Naive B cell (primary cell): ENCODE results near the gene DENR. TPM values are rescaled to one million over a fixed set of nuclear protein-coding genes. Genes with fewer than 3 reads are reported as not detected.
"Not testable (repeated sequence)": the region's sequence is repeated elsewhere in the genome, so short reads cannot be mapped to it uniquely, and the experiment has no call there.

Experiments used
- ATAC-seq, 2 donors: fragments of 150-1000 bp; cut with Tn5 transposase; 2 replicates each; pipeline ENCODE4 v1.10.0; 2021; ENCODE audit warnings: low read depth in 2 of 2, mild to moderate bottlenecking in 2 of 2, moderate library complexity in 2 of 2
- DNase-seq: peaks from one replicate; pipeline ENCODE4 v3.0.0; 2022
- H3K27ac Mint-ChIP-seq, 6 donors: one replicate each; pipeline ENCODE4 v1.8.0; 2020 to 2022; ENCODE audit warnings: mild to moderate bottlenecking in 6 of 6, mixed read lengths in 6 of 6, moderate library complexity in 5 of 6, inconsistent platforms in 2 of 6
- H3K27me3 Mint-ChIP-seq, 3 donors: one replicate each; pipeline ENCODE4 v1.8.0; 2021 to 2022; ENCODE audit warnings: mixed read lengths in 3 of 3, mild to moderate bottlenecking in 1 of 3
- H3K36me3 Mint-ChIP-seq, 2 donors: one replicate each; pipeline ENCODE4 v1.8.0; 2020 to 2022; ENCODE audit warnings: mixed read lengths in 2 of 2, inconsistent platforms in 1 of 2, mild to moderate bottlenecking in 1 of 2
- H3K4me1 Mint-ChIP-seq, 3 donors: one replicate each; pipeline ENCODE4 v1.8.0; 2020 to 2022; ENCODE audit warnings: mixed read lengths in 3 of 3, inconsistent platforms in 1 of 3, mild to moderate bottlenecking in 1 of 3, moderate library complexity in 1 of 3
- H3K4me3 Mint-ChIP-seq, 8 donors: one replicate each; pipeline ENCODE4 v1.8.0; 2020 to 2022; ENCODE audit warnings: mild to moderate bottlenecking in 8 of 8, mixed read lengths in 8 of 8, moderate library complexity in 8 of 8, inconsistent platforms in 2 of 8
- H3K9me3 Mint-ChIP-seq, 7 donors: one replicate each; pipeline ENCODE4 v1.8.0; 2020 to 2022; ENCODE audit warnings: mixed read lengths in 7 of 7, mild to moderate bottlenecking in 5 of 7, inconsistent platforms in 2 of 7, moderate library complexity in 1 of 7
- polyA plus RNA-seq, 6 donors: library from polyadenylated mRNA; unstranded; fragments of 300-500 nt; fragmentation: Illumina TruSeq; gene quantifications; one replicate each; pipeline ENCODE4 v1.2.3, GENCODE V29; 2021; ENCODE audit warnings: low read depth in 6 of 6

The DENR gene
- polyA plus RNA-seq, 6 donors from 2014 or later, result 67.0 to 103 (median 79.7) TPM

DNA sequence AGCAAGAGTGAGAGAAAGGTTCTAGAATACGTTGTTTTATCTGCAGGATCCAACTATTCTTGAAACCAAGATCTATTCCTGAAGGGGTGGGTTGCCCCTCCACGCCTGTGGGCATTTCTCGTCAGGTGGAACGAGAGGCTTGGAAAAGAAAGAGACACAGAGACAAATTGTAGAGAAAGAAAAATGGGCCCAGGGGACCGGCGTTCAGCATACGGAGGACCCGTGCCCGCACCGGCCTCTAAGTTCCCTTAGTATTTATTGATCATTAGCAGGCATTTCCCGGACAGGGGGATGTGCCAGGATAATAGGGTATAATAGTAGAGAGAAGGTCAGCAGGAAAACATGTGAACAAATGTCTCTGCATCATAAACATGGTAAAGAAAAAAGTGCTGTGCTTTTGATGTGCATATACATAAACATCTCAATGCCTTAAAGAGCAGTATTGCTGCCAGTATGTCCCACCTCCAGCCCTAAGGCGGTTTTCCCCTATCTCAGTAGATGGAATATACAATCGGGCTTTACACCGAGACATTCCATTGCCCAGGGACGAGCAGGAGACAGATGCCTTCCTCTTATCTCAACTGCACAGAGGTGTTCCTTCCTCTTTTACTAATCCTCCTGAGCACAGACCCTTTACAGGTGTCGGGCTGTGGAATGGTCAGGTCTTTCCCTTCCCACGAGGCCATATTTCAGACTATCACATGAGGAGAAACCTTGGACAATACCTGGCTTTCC lies 1.7 kb upstream of the DENR start:
- H3K36me3 Mint-ChIP-seq, result peaks cover 5 to 23% of the 10 kb centered on the region in 2 donors
- H3K27ac Mint-ChIP-seq, result peak overlapping the region in 5 of 6 donors; percentile 70 to 98 (median 89)
- H3K4me3 Mint-ChIP-seq, result peak overlapping the region; percentile 56 to 99 (median 94)
- not testable (repeated sequence) for ATAC-seq, H3K27me3 Mint-ChIP-seq, H3K9me3 Mint-ChIP-seq, DNase-seq
- H3K4me1 Mint-ChIP-seq, result peaks cover 34 to 39% (median 35%) of the 10 kb centered on the region in 3 donors

DNA sequence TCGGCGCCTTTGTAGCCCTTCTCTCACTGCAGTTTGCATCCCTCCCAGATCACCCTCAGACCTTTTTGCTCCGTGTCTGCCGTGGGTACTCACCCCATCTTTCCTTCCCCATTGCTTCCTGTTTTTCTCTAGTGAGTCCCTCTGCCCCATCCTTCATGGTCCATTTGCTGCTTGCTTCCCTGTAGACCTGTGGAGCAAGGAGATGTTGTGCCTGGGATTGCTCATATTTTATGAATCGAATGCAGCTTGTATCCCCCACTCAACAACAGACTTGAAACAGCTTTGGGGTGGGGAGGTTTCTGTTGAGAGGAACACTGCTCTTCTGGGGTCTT lies 661 bp downstream of the DENR start:
- DNase-seq (no peak), ATAC-seq (no peak)
- Mint-ChIP-seq H3K27ac (peak overlapping the region; percentile 92 to 99 (median 97)), H3K4me3 (peak overlapping the region; percentile 91 to 99 (median 96)), H3K4me1 (peaks cover 46 to 54% (median 52%) of the 10 kb centered on the region in 3 donors), H3K36me3 (peaks cover 18 to 42% of the 10 kb centered on the region in 2 donors), H3K9me3 (no peaks in the 10 kb centered on the region), H3K27me3 (no peaks in the 10 kb centered on the region)

DNA sequence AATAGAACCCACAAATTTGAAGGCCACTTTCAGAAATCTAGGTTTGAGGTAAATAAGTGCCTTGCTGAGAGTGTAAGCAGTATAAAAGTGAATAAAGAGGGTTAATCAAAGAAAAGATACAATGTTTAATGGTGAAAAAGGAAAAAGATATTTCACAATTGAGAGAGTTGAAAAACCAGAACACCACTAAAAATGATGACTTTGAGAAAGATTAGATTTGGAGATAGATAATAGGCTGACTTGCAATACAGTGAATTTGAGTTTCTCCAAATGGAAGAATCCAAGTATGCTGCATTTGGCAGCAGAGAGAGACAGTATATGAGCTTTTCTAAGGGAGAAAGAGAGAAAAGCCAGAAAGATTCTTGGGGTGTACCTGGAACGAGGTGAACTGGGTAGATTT lies 2.2 kb downstream of the DENR start:
- Mint-ChIP-seq H3K27ac (peak overlapping the region in 3 of 6 donors; percentile 27 to 98 (median 66)), H3K36me3 (peaks cover 18 to 42% of the 10 kb centered on the region in 2 donors), H3K27me3 (no peaks in the 10 kb centered on the region), H3K4me3 (peak overlapping the region in 4 of 8 donors; percentile 4 to 30 (median 22)), H3K4me1 (peaks cover 46 to 55% (median 54%) of the 10 kb centered on the region in 3 donors), H3K9me3 (no peaks in the 10 kb centered on the region)
- DNase-seq (no peak), ATAC-seq (no peak)

GRCh38 chr12:122757568-122757967 lies 4.9 kb downstream of the DENR start:
- ATAC-seq, result no peak
- Mint-ChIP-seq H3K9me3 (no peaks in the 10 kb centered on the region), H3K4me3 (peak overlapping the region in 1 of 8 donors; percentile 1), H3K27ac (peak overlapping the region in 3 of 6 donors; percentile 27 to 53 (median 44)), H3K4me1 (peaks cover 38 to 40% (median 38%) of the 10 kb centered on the region in 3 donors), H3K27me3 (no peaks in the 10 kb centered on the region), H3K36me3 (peaks cover 18 to 42% of the 10 kb centered on the region in 2 donors)
- no peak for DNase-seq

DNA sequence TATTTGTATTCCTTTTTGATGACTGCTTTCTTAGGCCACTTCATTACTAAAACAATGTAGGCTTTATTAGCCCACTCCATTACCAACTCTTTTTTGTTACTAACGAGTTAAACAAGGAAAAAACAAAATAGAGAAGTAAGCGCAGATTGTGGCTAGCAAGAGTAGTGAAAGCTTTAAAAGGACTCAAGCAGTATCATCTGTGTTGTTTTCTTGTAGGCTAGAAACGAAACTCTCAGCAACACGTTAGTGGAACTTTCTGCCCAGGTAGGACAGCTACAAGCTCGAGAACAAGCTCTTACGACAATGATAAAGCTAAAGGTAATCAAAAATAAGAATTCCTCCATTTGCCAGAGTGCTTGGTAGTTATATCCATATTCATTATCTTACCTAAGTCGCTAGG lies 32.9 kb downstream of the DENR start:
- H3K4me1 Mint-ChIP-seq, result no peaks in the 10 kb centered on the region
- no peaks in the 10 kb centered on the region for H3K9me3 Mint-ChIP-seq
- no peaks in the 10 kb centered on the region for H3K27me3 Mint-ChIP-seq
- peak overlapping the region in 1 of 6 donors; percentile 14 for H3K27ac Mint-ChIP-seq
- ATAC-seq (no peak), DNase-seq (no peak)
- no peak overlapping the region for H3K4me3 Mint-ChIP-seq
- no peaks in the 10 kb centered on the region for H3K36me3 Mint-ChIP-seq

DNA sequence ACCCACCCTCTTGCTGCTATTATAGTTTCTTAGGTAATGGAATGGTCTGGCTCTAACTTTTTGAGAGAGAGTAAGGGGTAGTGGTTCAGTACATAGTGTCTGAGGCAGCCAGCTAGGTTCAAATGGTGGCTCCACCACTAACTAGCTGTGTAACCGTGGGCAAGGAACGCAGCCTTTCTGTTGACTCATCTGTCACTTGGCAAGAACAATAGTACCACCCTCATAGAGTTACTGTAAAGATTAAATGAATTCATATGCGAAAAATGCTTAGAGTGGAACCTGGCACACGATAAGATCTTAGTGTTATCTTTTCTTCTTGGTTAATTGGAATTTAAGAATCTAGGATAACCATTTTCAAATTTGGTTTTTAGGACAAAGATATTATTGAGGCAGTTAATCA lies 35.8 kb downstream of the DENR start:
- H3K27me3 Mint-ChIP-seq, result no peaks in the 10 kb centered on the region
- no peaks in the 10 kb centered on the region for H3K36me3 Mint-ChIP-seq
- DNase-seq (no peak), ATAC-seq (no peak)
- H3K4me3 Mint-ChIP-seq, result no peak overlapping the region
- no peaks in the 10 kb centered on the region for H3K4me1 Mint-ChIP-seq
- peak overlapping the region in 1 of 6 donors; percentile 21 for H3K27ac Mint-ChIP-seq
- no peaks in the 10 kb centered on the region for H3K9me3 Mint-ChIP-seq

DNA sequence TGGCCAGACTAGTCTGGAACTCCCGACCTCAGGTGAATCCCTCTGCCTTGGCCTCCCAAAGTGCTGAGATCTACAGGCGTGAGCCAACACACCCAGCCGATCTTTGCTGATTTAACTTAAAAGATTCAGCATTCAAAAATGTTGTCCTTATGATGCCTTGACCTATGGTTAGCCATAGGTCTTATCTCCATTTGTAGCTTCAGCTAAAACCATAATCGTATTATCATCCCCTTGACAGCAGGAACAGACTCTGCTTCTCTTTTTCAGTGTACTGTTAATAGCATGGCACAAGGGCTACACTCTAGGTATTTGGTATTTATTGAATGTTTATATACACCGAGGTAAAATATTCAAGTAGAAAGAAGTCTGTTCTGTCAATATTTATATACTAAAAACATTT lies 37.0 kb downstream of the DENR start:
- ATAC-seq (no peak), DNase-seq (no peak)
- no peaks in the 10 kb centered on the region for H3K9me3 Mint-ChIP-seq
- peaks cover 0 to 5% (median 0%) of the 10 kb centered on the region in 3 donors for H3K4me1 Mint-ChIP-seq
- no peaks in the 10 kb centered on the region for H3K27me3 Mint-ChIP-seq
- peak overlapping the region in 1 of 6 donors; percentile 7 for H3K27ac Mint-ChIP-seq
- no peaks in the 10 kb centered on the region for H3K36me3 Mint-ChIP-seq
- H3K4me3 Mint-ChIP-seq, result no peak overlapping the region

DNA sequence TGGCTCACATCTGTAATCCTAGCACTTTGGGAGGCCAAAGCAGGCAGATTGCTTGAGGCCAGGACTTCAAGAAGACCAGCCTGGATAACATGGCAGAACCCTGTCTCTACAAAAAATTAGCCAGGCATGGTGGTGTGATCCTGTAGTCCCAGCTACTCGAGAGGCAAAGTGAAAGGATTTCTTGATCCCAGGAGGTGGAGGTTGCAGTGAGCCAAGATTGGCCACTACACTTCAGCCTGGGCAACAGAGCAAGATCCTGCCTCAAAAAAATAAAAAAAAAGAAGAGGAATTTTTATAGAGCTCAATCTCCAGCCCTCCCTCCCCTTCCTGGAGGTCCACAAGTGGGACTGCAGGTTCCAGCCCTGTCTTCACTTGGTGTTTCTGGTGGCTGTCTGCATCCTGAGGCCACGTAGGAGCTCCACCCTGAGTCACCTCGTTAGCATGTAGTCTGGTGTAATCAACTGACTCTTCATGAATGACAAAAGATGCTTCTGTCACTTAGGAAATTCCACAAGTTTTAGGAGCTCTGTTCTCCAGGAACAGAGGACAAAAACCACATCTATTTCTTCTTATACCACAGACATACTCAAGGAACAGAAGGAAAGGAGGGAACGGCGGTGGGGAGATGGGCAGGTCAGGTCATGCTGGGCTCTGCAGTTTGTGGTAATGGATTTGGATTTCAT lies 37.9 kb downstream of the DENR start:
- ATAC-seq (no peak), DNase-seq (no peak)
- H3K27me3 Mint-ChIP-seq, result no peaks in the 10 kb centered on the region
- H3K36me3 Mint-ChIP-seq, result no peaks in the 10 kb centered on the region
- no peak overlapping the region for H3K4me3 Mint-ChIP-seq
- H3K27ac Mint-ChIP-seq, result no peak overlapping the region
- no peaks in the 10 kb centered on the region for H3K9me3 Mint-ChIP-seq
- H3K4me1 Mint-ChIP-seq, result peaks cover 0 to 5% (median 0%) of the 10 kb centered on the region in 3 donors

- ATAC-seq (peak; percentile 67 to 80), DNase-seq (peak; percentile 62)
- H3K36me3 Mint-ChIP-seq, result no peaks in the 10 kb centered on the region
- no peak overlapping the region for H3K4me3 Mint-ChIP-seq
- H3K4me1 Mint-ChIP-seq, result peaks cover 0 to 5% (median 0%) of the 10 kb centered on the region in 3 donors
- no peaks in the 10 kb centered on the region for H3K27me3 Mint-ChIP-seq
- no peaks in the 10 kb centered on the region for H3K9me3 Mint-ChIP-seq
- peak overlapping the region in 1 of 6 donors; percentile 32 for H3K27ac Mint-ChIP-seq
Measured at GRCh38 chr12:122793685-122794106, 41.1 kb downstream of the DENR start.

- no peaks in the 10 kb centered on the region for H3K9me3 Mint-ChIP-seq
- no peak for DNase-seq
- no peak for ATAC-seq
- H3K4me1 Mint-ChIP-seq, result peaks cover 0 to 5% (median 5%) of the 10 kb centered on the region in 3 donors
- H3K36me3 Mint-ChIP-seq, result no peaks in the 10 kb centered on the region
- H3K4me3 Mint-ChIP-seq, result no peak overlapping the region
- H3K27me3 Mint-ChIP-seq, result no peaks in the 10 kb centered on the region
- H3K27ac Mint-ChIP-seq, result no peak overlapping the region
Measured at GRCh38 chr12:122795807-122796206, 43.2 kb downstream of the DENR start.

DNA sequence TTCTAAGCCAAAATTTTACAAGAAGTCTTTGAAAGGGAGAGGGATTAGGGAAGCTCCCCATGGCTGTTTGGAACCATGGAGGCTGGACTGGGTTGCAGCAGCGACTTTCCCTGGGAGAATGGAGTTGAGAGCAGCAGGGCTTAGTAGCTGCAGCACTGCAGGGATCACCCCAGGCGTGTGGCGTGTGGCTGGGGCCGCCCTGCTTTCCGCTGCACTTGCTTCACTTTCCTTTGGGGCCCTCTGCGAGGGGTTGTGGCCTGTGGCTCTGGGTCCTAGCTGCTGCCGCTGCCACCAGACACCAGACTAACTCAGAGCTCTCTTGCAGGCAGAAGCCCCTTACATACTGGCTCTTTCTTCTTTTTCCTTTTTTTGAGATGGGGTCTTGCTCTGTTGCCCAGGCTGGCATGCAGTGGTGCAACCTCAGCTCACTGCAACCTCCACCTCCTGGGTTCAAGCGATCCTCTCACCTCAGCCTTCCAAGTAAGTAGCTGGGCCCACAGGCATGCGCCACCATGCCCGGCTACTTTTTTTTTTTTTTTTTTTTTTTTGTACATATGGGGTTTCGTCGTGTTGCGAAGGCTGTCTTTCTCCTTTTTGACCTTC lies 47.1 kb downstream of the DENR start:
- ATAC-seq, result no peak
- Mint-ChIP-seq H3K4me3 (no peak overlapping the region), H3K36me3 (no peaks in the 10 kb centered on the region), H3K9me3 (no peaks in the 10 kb centered on the region), H3K27me3 (no peaks in the 10 kb centered on the region), H3K4me1 (peaks cover 0 to 5% (median 0%) of the 10 kb centered on the region in 3 donors), H3K27ac (peak overlapping the region in 1 of 6 donors; percentile 51)
- DNase-seq, result no peak

DNA sequence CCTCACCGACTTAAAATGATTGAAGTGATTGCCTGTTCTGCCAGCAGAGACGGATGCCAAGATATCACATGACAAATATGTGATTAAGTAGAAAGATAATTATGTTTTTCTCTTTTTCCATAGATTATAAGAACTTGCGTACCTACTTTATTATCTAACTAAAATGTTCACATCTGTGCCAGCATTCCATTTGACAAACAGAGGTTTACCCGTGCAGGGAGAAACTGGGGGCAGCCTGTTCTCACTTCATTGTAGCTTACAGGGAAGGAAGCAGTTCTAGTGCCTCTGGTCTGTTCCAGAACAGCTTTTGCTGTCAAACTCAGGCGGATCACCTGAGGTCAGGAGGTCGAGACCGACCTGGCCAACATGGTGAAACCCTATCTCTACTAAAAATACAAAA lies 51.3 kb downstream of the DENR start:
- Mint-ChIP-seq H3K4me3 (no peak overlapping the region), H3K9me3 (no peaks in the 10 kb centered on the region), H3K36me3 (no peaks in the 10 kb centered on the region), H3K4me1 (peaks cover 3 to 10% (median 10%) of the 10 kb centered on the region in 3 donors), H3K27me3 (no peaks in the 10 kb centered on the region), H3K27ac (no peak overlapping the region)
- no peak for ATAC-seq
- no peak for DNase-seq

GRCh38 chr12:122804957-122805356 lies 52.3 kb downstream of the DENR start:
- not testable (repeated sequence) for H3K27me3 Mint-ChIP-seq

More at GRCh38 chr12:122804957-122805356, 52.3 kb downstream of the DENR start:
- not testable (repeated sequence) for H3K4me3 Mint-ChIP-seq, H3K36me3 Mint-ChIP-seq, H3K9me3 Mint-ChIP-seq, ATAC-seq, DNase-seq, H3K27ac Mint-ChIP-seq
- peaks cover 5 to 16% (median 8%) of the 10 kb centered on the region in 3 donors for H3K4me1 Mint-ChIP-seq
